ENCODE measurements around the gene SGMS2.

Gene SGMS2

GRCh38 chr4:107890779-107891178 is 66.0 kb downstream of the SGMS2 start:
- H3K27ac ChIP-seq (ENCODE audit: insufficient read depth, low read length, poor library complexity, severe bottlenecking), result no peak overlapping the region
- no peaks in the 10 kb centered on the region for H3K36me3 ChIP-seq (ENCODE audit: control insufficient read depth, insufficient read depth, low read length)
- DNase-seq, result no peak

DNA sequence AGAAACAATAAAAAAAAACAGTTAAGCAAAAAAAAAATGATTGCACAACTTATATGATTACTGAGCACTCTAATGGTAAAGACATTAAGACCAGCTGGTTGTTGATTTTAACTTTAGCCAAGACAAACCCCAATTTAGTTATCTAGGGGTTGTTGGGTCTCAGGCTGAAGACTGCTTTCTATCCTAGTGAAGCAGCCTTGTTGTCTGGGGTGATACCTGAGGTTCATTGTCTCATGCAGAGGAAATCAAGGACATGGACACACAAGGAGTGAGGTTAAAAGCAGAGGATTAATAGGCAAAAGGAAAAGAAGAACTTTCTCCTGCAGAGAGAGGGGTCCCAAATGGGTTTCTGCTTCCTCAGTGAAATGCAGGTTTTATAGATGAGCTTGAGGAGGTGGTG is 66.6 kb downstream of the SGMS2 start:
- H3K4me3 ChIP-seq (ENCODE audit: insufficient read depth, low read depth, low read length, poor library complexity, severe bottlenecking), result no peak overlapping the region
- no peaks in the 10 kb centered on the region for H3K36me3 ChIP-seq (ENCODE audit: control insufficient read depth, insufficient read depth, low read length)
- no peaks in the 10 kb centered on the region for H3K9me3 ChIP-seq (ENCODE audit: control insufficient read depth, low read length)
- H3K27ac ChIP-seq (ENCODE audit: insufficient read depth, low read length, poor library complexity, severe bottlenecking), result no peak overlapping the region
- H3K27me3 ChIP-seq (replicated peaks; ENCODE audit: control insufficient read depth, insufficient read depth, low read length, poor library complexity, severe bottlenecking), result no peaks in the 10 kb centered on the region
- no peak for DNase-seq
- H3K4me1 ChIP-seq (ENCODE audit: control insufficient read depth, insufficient read depth, low read length, poor library complexity, severe bottlenecking), result no peaks in the 10 kb centered on the region

More at GRCh38 chr4:107890779-107891178, 66.0 kb downstream of the SGMS2 start:
- Histone ChIP-seq H3K9me3 (ENCODE audit: control insufficient read depth, low read length) (no peaks in the 10 kb centered on the region), H3K4me1 (ENCODE audit: control insufficient read depth, insufficient read depth, low read length, poor library complexity, severe bottlenecking) (no peaks in the 10 kb centered on the region), H3K27me3 (replicated peaks; ENCODE audit: control insufficient read depth, insufficient read depth, low read length, poor library complexity, severe bottlenecking) (no peaks in the 10 kb centered on the region), H3K4me3 (ENCODE audit: insufficient read depth, low read depth, low read length, poor library complexity, severe bottlenecking) (no peak overlapping the region)

- H3K27me3 ChIP-seq (replicated peaks; ENCODE audit: control insufficient read depth, insufficient read depth, low read length, poor library complexity, severe bottlenecking), result no peaks in the 10 kb centered on the region
- no peak for DNase-seq
- H3K4me3 ChIP-seq (ENCODE audit: insufficient read depth, low read depth, low read length, poor library complexity, severe bottlenecking), result no peak overlapping the region
- no peaks in the 10 kb centered on the region for H3K9me3 ChIP-seq (ENCODE audit: control insufficient read depth, low read length)
- no peaks in the 10 kb centered on the region for H3K36me3 ChIP-seq (ENCODE audit: control insufficient read depth, insufficient read depth, low read length)
- no peak overlapping the region for H3K27ac ChIP-seq (ENCODE audit: insufficient read depth, low read length, poor library complexity, severe bottlenecking)
- no peaks in the 10 kb centered on the region for H3K4me1 ChIP-seq (ENCODE audit: control insufficient read depth, insufficient read depth, low read length, poor library complexity, severe bottlenecking)
Measured at GRCh38 chr4:107893171-107894137, 68.7 kb downstream of the SGMS2 start.

- Histone ChIP-seq H3K27me3 (replicated peaks; ENCODE audit: control insufficient read depth, insufficient read depth, low read length, poor library complexity, severe bottlenecking) (no peaks in the 10 kb centered on the region), H3K4me1 (ENCODE audit: control insufficient read depth, insufficient read depth, low read length, poor library complexity, severe bottlenecking) (no peaks in the 10 kb centered on the region), H3K27ac (ENCODE audit: insufficient read depth, low read length, poor library complexity, severe bottlenecking) (no peak overlapping the region), H3K4me3 (ENCODE audit: insufficient read depth, low read depth, low read length, poor library complexity, severe bottlenecking) (no peak overlapping the region), H3K36me3 (ENCODE audit: control insufficient read depth, insufficient read depth, low read length) (no peaks in the 10 kb centered on the region), H3K9me3 (ENCODE audit: control insufficient read depth, low read length) (no peaks in the 10 kb centered on the region)
- no peak for DNase-seq
Measured at GRCh38 chr4:107894138-107894603, 69.4 kb downstream of the SGMS2 start.

GRCh38 chr4:107896158-107896645 is 71.5 kb downstream of the SGMS2 start:
- no peaks in the 10 kb centered on the region for H3K36me3 ChIP-seq (ENCODE audit: control insufficient read depth, insufficient read depth, low read length)
- H3K27me3 ChIP-seq (replicated peaks; ENCODE audit: control insufficient read depth, insufficient read depth, low read length, poor library complexity, severe bottlenecking), result no peaks in the 10 kb centered on the region
- DNase-seq, result no peak
- no peaks in the 10 kb centered on the region for H3K4me1 ChIP-seq (ENCODE audit: control insufficient read depth, insufficient read depth, low read length, poor library complexity, severe bottlenecking)
- no peak overlapping the region for H3K27ac ChIP-seq (ENCODE audit: insufficient read depth, low read length, poor library complexity, severe bottlenecking)
- H3K9me3 ChIP-seq (ENCODE audit: control insufficient read depth, low read length), result no peaks in the 10 kb centered on the region
- H3K4me3 ChIP-seq (ENCODE audit: insufficient read depth, low read depth, low read length, poor library complexity, severe bottlenecking), result no peak overlapping the region

DNA sequence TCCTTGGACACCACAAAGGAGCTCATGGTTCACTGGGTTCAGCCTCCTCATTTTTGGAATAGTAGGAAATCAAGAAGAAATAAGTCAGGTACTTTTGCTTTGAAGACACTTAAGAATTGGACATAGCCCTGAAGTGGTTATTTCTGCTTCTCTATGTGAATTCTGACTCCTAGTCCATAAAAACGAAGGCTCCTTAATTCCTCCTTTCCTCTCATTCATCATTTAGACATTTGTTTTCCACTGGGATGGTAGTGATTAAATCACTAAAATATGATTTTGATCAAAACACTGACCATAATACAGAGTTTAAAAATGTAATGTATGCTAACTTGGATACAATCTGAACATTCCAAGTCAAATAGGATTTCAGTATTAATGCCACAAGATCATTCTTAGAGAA is 71.9 kb downstream of the SGMS2 start:
- Histone ChIP-seq H3K27me3 (replicated peaks; ENCODE audit: control insufficient read depth, insufficient read depth, low read length, poor library complexity, severe bottlenecking) (no peaks in the 10 kb centered on the region), H3K27ac (ENCODE audit: insufficient read depth, low read length, poor library complexity, severe bottlenecking) (no peak overlapping the region), H3K36me3 (ENCODE audit: control insufficient read depth, insufficient read depth, low read length) (no peaks in the 10 kb centered on the region), H3K9me3 (ENCODE audit: control insufficient read depth, low read length) (no peaks in the 10 kb centered on the region), H3K4me3 (ENCODE audit: insufficient read depth, low read depth, low read length, poor library complexity, severe bottlenecking) (no peak overlapping the region), H3K4me1 (ENCODE audit: control insufficient read depth, insufficient read depth, low read length, poor library complexity, severe bottlenecking) (no peaks in the 10 kb centered on the region)
- no peak for DNase-seq

DNA sequence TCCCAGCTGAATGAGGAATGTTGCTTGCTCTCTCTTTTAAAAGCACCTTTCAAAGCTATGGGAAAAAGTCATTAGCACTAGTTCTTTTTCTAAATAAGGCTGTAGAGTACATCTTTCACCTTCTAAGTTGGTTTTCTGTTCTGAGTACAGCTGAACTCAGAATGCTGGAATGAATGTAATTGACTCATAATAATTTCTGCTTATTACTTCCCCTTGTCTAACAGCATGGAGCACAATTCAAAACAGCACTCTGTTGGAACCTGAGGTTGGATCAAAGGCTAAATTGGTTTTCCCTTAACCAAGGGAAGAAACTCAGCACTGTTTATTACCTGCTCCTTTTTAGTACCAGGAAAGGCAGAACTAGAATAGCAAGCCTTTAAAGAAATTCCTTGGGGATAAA is 73.1 kb downstream of the SGMS2 start:
- no peaks in the 10 kb centered on the region for H3K4me1 ChIP-seq (ENCODE audit: control insufficient read depth, insufficient read depth, low read length, poor library complexity, severe bottlenecking)
- no peak overlapping the region for H3K4me3 ChIP-seq (ENCODE audit: insufficient read depth, low read depth, low read length, poor library complexity, severe bottlenecking)
- no peaks in the 10 kb centered on the region for H3K36me3 ChIP-seq (ENCODE audit: control insufficient read depth, insufficient read depth, low read length)
- no peak for DNase-seq
- no peaks in the 10 kb centered on the region for H3K27me3 ChIP-seq (replicated peaks; ENCODE audit: control insufficient read depth, insufficient read depth, low read length, poor library complexity, severe bottlenecking)
- H3K9me3 ChIP-seq (ENCODE audit: control insufficient read depth, low read length), result no peaks in the 10 kb centered on the region
- no peak overlapping the region for H3K27ac ChIP-seq (ENCODE audit: insufficient read depth, low read length, poor library complexity, severe bottlenecking)

DNA sequence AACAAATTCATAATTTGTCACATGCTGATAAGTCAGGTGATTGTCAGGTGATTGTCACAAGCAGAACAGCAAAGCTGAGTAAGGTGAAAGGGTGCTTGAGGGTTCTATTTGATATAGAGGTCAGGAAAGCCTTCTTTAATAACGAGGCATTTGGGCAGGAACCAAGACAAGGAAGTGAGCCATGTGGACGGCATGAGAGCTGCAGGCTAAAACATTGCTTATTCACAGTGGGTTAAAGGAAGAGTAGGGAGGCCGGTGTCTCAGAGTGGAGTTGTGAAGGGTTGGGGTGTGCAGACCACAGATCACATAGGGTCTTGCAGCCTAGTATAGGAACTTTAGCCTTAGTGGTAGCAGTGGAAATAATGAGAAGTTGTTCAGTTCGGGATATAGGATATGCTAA is 75.3 kb downstream of the SGMS2 start:
- no peaks in the 10 kb centered on the region for H3K27me3 ChIP-seq (replicated peaks; ENCODE audit: control insufficient read depth, insufficient read depth, low read length, poor library complexity, severe bottlenecking)
- no peaks in the 10 kb centered on the region for H3K36me3 ChIP-seq (ENCODE audit: control insufficient read depth, insufficient read depth, low read length)
- H3K4me1 ChIP-seq (ENCODE audit: control insufficient read depth, insufficient read depth, low read length, poor library complexity, severe bottlenecking), result no peaks in the 10 kb centered on the region
- H3K4me3 ChIP-seq (ENCODE audit: insufficient read depth, low read depth, low read length, poor library complexity, severe bottlenecking), result no peak overlapping the region
- no peak for DNase-seq
- H3K9me3 ChIP-seq (ENCODE audit: control insufficient read depth, low read length), result no peaks in the 10 kb centered on the region
- no peak overlapping the region for H3K27ac ChIP-seq (ENCODE audit: insufficient read depth, low read length, poor library complexity, severe bottlenecking)

GRCh38 chr4:107900508-107900907 is 75.8 kb downstream of the SGMS2 start:
- no peaks in the 10 kb centered on the region for H3K4me1 ChIP-seq (ENCODE audit: control insufficient read depth, insufficient read depth, low read length, poor library complexity, severe bottlenecking)
- no peak overlapping the region for H3K27ac ChIP-seq (ENCODE audit: insufficient read depth, low read length, poor library complexity, severe bottlenecking)

GRCh38 chr4:107901213-107901934 is 76.6 kb downstream of the SGMS2 start:
- Histone ChIP-seq H3K27ac (ENCODE audit: insufficient read depth, low read length, poor library complexity, severe bottlenecking) (no peak overlapping the region), H3K4me1 (ENCODE audit: control insufficient read depth, insufficient read depth, low read length, poor library complexity, severe bottlenecking) (no peaks in the 10 kb centered on the region), H3K4me3 (ENCODE audit: insufficient read depth, low read depth, low read length, poor library complexity, severe bottlenecking) (no peak overlapping the region), H3K9me3 (ENCODE audit: control insufficient read depth, low read length) (no peaks in the 10 kb centered on the region), H3K36me3 (ENCODE audit: control insufficient read depth, insufficient read depth, low read length) (no peaks in the 10 kb centered on the region), H3K27me3 (replicated peaks; ENCODE audit: control insufficient read depth, insufficient read depth, low read length, poor library complexity, severe bottlenecking) (no peaks in the 10 kb centered on the region)
- no peak for DNase-seq

More at GRCh38 chr4:107900508-107900907, 75.8 kb downstream of the SGMS2 start:
- no peaks in the 10 kb centered on the region for H3K36me3 ChIP-seq (ENCODE audit: control insufficient read depth, insufficient read depth, low read length)
- H3K4me3 ChIP-seq (ENCODE audit: insufficient read depth, low read depth, low read length, poor library complexity, severe bottlenecking), result no peak overlapping the region
- no peak for DNase-seq
- no peaks in the 10 kb centered on the region for H3K27me3 ChIP-seq (replicated peaks; ENCODE audit: control insufficient read depth, insufficient read depth, low read length, poor library complexity, severe bottlenecking)
- no peaks in the 10 kb centered on the region for H3K9me3 ChIP-seq (ENCODE audit: control insufficient read depth, low read length)

Data from effector memory CD4-positive, alpha-beta T cell (primary cell).